Fibroblast of skin of scalp (primary cell): ENCODE results near the gene KRTAP10-7.
"Not testable (repeated sequence)": the region's sequence is repeated elsewhere in the genome, so short reads cannot be mapped to it uniquely, and the experiment has no call there.

ENCODE experiments used
- DNase-seq: peaks from one replicate; pipeline ENCODE4 v3.0.0-alpha.2; 2013

The KRTAP10-7 gene

GRCh38 chr21:44571844-44572782 lies 28.3 kb upstream of the KRTAP10-7 start:
- no peak for DNase-seq

DNA sequence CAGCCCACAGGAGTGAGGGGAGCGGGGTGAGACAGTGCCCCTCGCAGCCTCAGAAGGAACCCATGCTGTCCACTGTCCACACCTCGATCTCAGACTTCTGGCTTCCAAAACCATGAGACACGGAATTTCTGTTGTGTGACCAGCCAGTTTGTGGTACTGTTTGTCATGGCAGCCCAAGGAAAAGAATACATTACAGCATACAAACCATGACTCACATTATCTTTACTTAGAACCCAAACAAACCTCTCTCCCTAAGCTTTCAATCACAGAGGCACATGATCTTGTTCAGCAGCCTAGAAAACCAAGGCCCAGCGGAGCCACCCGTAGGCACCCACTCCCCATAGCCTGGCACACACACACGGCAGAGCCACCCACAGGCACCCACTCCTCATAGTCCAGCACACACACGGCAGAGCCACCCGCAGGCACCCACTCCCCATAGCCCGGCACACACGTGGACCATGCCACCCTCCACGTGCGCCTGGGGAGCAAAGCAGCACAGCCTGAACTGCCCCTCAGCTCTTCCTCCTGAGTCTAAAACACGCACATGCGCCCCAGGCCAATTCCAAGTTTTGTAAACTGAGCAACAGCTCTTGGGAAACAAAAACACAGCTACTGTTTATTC lies 27.3 kb upstream of the KRTAP10-7 start:
- DNase-seq: no peak

- not testable (repeated sequence) for DNase-seq
Observed at GRCh38 chr21:44573630-44574456, 26.6 kb upstream of the KRTAP10-7 start, which contains the start of gene KRTAP10-4. Gene KRTAP10-4 (plus strand): TSS chr21:44573729. CDS start chr21:44573759, 30 bp downstream.

GRCh38 chr21:44574457-44575306 lies 25.7 kb upstream of the KRTAP10-7 start:
- no peak for DNase-seq

GRCh38 chr21:44575307-44576024 lies 24.9 kb upstream of the KRTAP10-7 start:
- no peak for DNase-seq

GRCh38 chr21:44576025-44576420 lies 24.4 kb upstream of the KRTAP10-7 start:
- no peak for DNase-seq

- no peak for DNase-seq
Observed at GRCh38 chr21:44578371-44579055, 21.9 kb upstream of the KRTAP10-7 start.

DNA sequence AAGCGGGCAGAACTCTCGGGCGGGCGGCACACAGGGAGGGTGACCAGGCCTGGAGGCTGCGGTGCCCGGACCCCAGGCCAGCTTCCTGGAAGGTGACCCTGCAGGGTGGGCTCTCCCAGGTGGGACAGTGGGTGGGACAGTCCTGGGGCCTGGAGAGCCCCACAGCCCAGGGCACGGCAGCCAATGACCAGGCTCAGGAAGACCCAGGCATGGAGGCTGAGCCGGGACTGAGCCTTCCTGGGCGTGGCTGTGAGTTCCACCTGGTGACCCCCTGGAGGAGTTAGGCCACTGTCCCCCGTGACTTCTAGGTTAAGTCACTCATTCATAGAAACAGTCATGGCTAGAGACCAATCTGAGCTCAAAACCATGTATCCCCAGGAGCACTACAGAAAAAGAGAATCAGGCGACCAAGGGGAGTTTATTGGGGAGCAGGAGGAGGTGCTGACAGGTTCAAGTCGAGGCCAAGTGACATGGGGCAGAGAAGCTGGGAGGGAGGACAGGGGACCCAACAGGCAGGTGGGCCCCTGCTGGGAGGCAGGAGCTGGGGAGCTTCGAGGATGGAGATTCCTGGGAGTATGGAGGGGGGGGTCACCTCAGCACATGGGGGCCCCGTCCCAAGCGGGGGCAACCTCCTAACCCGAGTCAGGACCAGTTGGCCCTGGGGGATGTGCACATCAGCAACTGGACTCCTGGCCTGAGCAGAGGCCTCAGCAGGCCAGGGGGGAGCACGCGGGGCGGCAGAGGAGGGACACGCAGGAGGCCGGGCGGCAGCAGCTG lies 21.2 kb upstream of the KRTAP10-7 start:
- no peak for DNase-seq

DNA sequence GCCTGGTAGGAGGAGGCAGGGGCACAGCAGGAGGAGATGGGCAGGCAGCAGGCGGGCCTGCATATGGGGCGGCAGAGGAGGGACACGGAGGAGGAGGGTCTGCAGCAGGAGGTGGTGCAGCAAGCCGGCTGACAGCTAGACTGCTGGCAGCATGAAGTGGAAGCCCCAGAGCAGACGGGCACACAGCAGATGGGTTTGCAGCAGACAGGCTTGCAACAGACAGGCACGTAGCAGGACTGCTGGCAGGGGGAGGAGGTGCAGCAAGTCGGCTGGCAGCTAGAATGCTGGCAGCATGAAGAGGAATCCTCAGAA lies 20.6 kb upstream of the KRTAP10-7 start:
- DNase-seq: no peak

GRCh38 chr21:44580231-44580821 lies 20.1 kb upstream of the KRTAP10-7 start, which contains the start of gene KRTAP10-5:
Gene KRTAP10-5 (minus strand): TSS chr21:44580604. CDS start chr21:44580578, 26 bp downstream.
- DNase-seq: not testable (repeated sequence)

DNA sequence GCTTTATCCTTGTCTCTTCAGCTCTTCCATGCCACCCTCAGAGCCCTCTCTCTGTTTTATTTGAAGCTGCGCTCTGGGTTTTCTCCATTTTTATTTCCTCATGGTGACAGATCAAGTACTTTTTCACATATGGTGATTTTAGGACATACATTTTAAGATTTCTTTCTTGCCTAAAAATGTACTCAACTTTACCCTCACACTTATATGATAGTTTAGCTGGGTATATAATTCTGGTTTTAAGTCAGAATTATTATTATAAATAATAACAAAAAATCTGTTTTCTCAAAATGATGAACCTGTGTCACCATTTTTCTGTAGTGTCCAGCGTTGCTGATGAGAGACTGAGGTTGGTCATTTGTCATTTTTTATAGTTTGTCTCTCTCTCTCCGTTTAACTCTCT lies 19.2 kb upstream of the KRTAP10-7 start:
- no peak for DNase-seq

- no peak for DNase-seq
Observed at GRCh38 chr21:44582055-44582454, 18.3 kb upstream of the KRTAP10-7 start.

DNA sequence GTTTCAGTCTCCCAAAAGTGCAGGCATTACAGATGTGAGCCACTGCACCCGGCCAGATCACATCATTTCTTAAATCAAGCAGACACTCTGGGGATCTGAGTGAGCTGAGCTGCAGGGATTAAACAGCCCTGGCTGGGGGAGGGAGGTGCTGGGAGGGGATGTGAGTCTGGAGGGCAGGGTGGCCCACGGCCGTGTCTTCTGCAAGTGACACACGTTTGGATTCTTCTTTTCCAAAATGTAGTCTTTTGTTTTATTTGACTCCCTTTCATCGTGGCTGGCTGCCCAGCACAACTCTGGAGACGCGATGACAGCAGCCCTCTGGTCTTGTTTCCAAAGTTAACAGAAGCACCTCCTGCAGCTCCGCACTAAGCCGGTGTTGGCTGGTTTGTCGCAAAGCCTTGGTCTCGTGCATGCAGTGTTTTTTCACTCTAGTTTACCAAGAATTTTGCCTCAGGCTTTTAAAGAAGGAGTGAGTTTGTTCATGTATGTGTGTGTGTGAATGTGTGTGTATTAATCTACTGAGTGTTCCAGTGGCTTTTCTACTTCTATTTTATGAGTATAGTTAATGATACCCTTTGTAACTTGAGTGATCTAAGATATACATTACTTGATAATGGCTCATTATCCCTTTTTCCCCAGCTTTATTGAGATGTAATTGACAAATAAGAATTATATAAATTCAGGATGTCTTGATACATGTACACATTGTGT lies 17.2 kb upstream of the KRTAP10-7 start:
- peak; percentile 2 for DNase-seq

- no peak for DNase-seq
Observed at GRCh38 chr21:44583800-44584147, 16.6 kb upstream of the KRTAP10-7 start.

- no peak for DNase-seq
Observed at GRCh38 chr21:44585892-44586291, 14.5 kb upstream of the KRTAP10-7 start.

GRCh38 chr21:44589094-44589493 lies 11.3 kb upstream of the KRTAP10-7 start:
- DNase-seq: no peak

- no peak for DNase-seq
Observed at GRCh38 chr21:44589586-44590305, 10.7 kb upstream of the KRTAP10-7 start.

DNA sequence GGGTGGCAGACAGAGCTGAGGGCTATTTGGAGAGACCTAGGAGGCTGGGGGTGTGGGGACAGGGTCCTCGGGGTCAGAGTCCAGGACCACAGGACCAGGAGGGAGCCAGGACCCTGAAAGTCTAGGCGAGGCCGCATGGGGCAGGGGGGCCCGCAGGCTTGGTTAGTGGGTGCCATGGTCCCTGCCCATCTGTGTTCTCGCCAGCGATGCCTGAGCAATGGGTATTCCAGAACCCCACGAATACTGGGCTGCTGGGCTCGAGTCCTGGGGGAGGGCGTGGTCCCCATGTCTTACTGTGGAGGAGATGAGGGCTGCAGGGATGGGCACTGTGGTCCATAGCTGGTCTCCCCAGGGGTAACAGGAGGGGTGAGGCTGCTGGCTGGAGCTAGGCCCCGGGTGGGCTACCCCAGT lies 10.1 kb upstream of the KRTAP10-7 start:
- no peak for DNase-seq
